Left ventricle myocardium superior (tissue), 1 donor: Measurements from ENCODE around the gene OMA1. TPM values are rescaled to one million over a fixed set of nuclear protein-coding genes. Genes with fewer than 3 reads are reported as not detected.
"Not testable (repeated sequence)": the region's sequence is repeated elsewhere in the genome, so short reads cannot be mapped to it uniquely, and the experiment has no call there.

Experiments
- ATAC-seq: fragments of 200-7000 bp; cut with Tn5 transposase; one replicate; pipeline ENCODE4 v1.9.1; 2020; ENCODE audit warnings: mild to moderate bottlenecking, moderate library complexity
- DNase-seq: peaks from one replicate; pipeline ENCODE4 v3.0.0-alpha.2; 2020
- intact Hi-C: fragments of 100-400 bp; cut with micrococcal nuclease; formaldehyde crosslinking; loops from one replicate; pipeline ENCODE4 v1.11.0; 2022
- long read RNA-seq: library from polyadenylated mRNA; unstranded; transcript quantifications from one replicate; pipeline ENCODE4 v2.0.0, GENCODE V29; 2021
- total RNA-seq: library from RNA; stranded (reverse); fragmentation: NEBNext Ultra II Directional; extraction: Animal tissue kit (Norgen Biotek cat#: 25700); gene quantifications from one replicate; pipeline ENCODE4 v1.2.1, GENCODE V29; 2021
- donor health status: DM: no; HTN: yes; CAD: no; lungs with severe emphysema.

Gene OMA1
- total RNA-seq: 29.4 TPM
- long read RNA-seq, partial matches to known transcripts: 3 of 50 reads
- long read RNA-seq, other reads (novel, unspliced or antisense): 47 of 50 reads

DNA sequence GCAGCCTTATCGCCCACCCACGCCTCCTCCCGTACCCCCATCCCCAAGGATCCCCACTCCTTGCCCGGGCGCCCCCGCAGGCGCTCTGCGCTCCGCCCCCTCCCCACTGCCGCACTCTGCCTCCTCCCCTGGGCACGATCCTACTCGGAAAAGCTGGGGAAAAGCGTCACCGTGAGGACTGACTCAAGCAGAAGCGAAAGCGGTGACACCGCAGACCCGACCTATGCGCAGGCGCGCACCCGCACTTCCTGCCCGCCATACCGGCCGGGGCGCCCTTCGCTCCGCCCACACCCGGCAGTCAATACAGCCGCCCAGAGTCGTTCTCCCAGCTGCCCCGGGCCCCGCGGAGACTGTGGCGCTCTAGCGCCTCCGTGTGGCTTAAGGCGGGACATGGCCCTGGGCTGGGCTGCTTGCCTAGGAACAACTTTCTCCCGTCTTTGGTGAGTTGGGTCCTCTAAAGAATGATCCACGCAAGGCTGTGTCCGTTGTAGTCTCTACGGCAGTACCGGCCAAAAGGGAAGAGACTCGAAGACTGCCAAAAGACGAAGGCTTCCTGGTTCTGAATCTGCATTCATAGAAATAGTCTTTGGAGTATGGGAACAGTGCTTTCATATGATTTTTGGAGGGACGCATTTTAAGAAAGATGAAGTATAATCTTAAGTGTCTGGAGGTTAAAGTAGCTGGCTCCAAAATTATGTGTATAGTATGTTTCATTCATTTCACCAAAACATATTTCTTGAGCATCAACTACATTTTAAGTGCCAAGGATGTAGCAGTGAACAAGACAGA lies at the start of gene OMA1:
Gene OMA1 (minus strand): TSS at position 207 of the 789 bp plus-strand sequence. CDS start 7,432 bp downstream, outside the sequence.
- DNase-seq (peak; percentile 99), ATAC-seq (peak; percentile 99)
- intact Hi-C loops: no loop called here

DNA sequence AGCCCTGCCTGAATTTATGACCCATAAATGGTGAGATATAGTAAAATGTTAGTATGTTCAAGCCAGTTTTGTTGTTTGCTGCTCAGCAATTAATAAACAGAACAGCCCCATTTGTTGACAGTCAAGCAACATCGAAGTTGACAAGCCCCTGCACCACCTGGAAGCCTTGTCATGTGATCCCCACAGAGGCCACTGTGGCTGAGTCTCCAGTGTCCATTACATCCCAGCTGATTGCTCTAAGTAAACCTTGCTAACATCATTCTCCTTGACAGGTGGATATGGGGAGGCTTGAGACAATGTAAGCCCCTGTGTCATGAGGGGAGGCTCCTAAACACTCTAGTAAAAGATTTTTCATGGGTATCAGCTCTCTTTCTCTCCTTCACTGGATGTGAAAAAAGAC lies 48.0 kb upstream of the OMA1 start:
- ATAC-seq (no peak), DNase-seq (no peak)
- intact Hi-C loops: no loop called here

GRCh38 chr1:58592522-58593134 lies 46.1 kb upstream of the OMA1 start:
- intact Hi-C loops: no loop called here
- DNase-seq: peak; percentile 81
- ATAC-seq: peak; percentile 95

GRCh38 chr1:58591806-58592205 lies 45.3 kb upstream of the OMA1 start:
- intact Hi-C loops: no loop called here
- DNase-seq: no peak
- ATAC-seq: no peak

DNA sequence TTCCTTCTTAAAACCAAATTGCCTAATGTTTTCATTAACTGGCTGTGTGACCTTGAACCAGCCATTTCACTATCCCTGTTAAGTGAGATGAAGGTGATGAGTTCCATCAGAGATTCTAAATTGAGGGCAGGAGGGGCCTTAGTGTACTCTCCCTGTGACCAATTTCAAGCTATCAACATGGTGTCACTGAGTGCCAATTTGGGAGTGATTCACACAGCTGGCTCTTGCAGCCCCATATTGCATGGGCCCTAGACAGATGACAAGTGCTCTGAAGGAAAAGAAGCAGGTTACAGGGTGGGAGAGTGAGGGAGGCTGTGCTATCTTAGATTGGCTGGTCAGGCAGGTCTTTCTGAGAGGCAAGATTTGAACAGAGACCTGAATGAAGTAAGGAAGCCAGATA lies 43.5 kb upstream of the OMA1 start:
- ATAC-seq (peak; percentile 53), DNase-seq (no peak)
- intact Hi-C loops: no loop called here

DNA sequence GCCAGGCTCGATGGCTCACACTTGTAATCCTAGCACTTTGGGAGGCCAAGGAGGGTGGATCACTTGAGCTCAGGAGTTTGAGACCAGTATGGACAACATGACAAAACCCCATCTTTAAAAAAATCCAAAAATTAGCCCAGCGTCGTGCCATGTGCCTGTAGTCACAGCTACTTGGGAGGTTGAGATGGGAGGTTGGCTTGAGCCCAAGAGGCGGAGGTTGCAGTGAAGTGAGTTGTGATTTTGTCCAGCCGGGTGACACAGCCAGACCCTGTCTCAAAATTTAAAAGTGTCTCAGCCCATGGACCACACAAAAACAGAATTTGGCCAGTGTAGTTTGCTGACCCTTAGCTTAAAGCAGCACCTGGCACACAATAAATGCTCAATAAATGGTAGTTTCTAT lies 41.9 kb upstream of the OMA1 start:
- ATAC-seq (no peak), DNase-seq (no peak)
- intact Hi-C loops: no loop called here

DNA sequence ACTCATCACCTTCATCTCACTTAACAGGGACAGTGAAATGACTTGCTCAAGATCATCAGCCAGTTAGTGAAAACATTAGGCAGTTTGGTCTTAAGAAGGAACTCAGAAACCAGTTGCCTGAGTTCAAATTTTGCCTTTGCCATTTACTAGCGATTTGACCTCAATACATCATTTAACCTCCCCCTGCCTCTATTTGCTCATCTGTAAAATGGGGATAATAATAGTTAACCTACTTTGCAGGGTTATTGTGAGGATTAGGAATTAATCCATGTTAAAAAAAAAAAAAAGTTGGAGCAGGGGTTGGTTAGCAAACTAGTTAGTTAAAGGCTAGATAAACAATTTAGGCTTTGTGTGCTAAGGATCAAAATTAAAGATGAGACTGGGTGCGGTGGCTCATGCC lies 41.1 kb upstream of the OMA1 start:
- ATAC-seq: no peak
- intact Hi-C loops: no loop called here
- no peak for DNase-seq

GRCh38 chr1:58586271-58586670 lies 39.7 kb upstream of the OMA1 start:
- no peak for ATAC-seq
- intact Hi-C loops: no loop called here
- no peak for DNase-seq

- intact Hi-C loops: no loop called here
- ATAC-seq (no peak), DNase-seq (no peak)
Measured at GRCh38 chr1:58585581-58586151, 39.1 kb upstream of the OMA1 start.

- no peak for ATAC-seq
- no peak for DNase-seq
- intact Hi-C loops: no loop called here
Measured at GRCh38 chr1:58585166-58585565, 38.6 kb upstream of the OMA1 start.

DNA sequence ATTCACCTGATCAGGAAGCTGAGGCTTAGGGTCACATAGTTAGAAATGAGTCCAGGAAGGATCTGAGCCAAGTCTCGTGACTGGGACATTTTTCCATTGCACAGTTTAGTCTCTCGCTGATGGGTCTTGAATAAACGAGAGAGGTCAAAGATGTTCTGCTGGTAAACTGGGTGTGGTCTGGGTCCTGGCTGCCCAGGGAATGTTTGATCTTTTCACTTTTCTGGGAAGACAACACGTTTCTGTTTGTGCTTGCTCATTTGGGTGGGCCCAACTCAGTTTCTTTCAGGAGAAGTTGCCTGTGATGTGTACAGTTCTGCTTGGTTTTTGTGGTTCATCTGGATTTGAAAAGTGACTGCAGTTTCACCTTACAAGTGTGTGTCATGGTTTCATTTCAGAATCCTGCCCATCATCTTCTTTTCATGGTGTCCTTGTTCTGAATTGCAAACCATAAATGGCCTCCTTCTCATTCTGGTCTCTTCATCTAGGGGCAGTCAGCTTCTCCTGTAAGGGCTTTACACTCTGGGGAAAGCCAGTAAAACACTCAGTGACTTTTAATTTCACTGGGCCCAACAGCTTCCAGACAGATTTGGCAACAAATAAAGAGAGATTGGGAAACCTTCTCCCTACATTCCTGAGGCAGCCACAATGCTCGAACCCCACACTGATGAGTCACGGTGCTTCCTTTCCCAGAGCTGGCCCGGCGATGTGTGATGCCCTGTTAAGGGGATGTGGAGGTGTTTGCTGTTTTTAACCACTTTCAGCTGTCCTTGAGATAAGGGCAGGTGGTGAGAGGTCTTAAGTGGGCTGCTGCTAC lies 37.8 kb upstream of the OMA1 start:
- DNase-seq (peak; percentile 34), ATAC-seq (peak; percentile 75)
- intact Hi-C loops: no loop called here

- intact Hi-C loops: no loop called here
- peak; percentile 39 for ATAC-seq
- DNase-seq: no peak
Measured at GRCh38 chr1:58583496-58583895, 37.0 kb upstream of the OMA1 start.

GRCh38 chr1:58582143-58582542 lies 35.6 kb upstream of the OMA1 start:
- ATAC-seq, DNase-seq: not testable (repeated sequence)

DNA sequence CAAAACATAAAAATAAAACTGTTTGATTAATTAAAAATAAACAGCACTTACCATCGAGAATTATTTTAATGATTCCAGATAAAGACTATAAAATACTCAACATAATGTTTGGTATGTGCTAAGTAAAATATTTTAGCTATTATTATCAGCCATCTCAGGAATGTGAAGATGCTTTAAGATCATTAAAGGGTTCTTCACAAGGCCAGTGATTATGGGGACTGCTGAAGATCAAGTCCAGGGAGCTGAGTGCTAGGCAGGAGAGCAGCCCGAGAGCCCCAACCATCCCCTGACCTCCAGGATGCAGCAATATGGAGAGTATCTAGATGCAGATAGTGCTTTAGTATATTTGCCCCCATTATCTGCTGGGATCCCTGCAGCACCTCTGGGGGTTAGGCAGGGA lies 35.1 kb upstream of the OMA1 start:
- ATAC-seq (no peak), DNase-seq (no peak)
- intact Hi-C loops: no loop called here

More at GRCh38 chr1:58582143-58582542, 35.6 kb upstream of the OMA1 start:
- intact Hi-C loops: not testable (repeated sequence)

DNA sequence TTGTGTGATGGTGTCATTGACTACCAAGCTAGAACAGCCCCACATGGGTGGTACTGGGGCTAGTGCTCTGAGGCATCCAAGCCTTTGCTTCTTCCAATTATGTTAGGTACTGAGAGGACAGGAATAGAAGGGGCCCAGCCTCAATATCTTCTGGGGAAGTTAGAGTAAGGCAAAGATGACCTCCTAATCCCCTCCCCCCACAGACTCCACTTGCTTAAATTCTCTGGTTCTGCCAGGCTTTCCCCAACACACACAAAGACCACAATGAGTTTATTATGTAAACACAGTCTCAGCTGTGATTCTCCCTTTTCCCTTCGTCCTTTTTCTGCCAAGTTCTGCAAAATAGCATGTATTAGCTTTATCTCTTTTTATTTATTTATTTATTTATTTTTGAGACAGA lies 33.7 kb upstream of the OMA1 start:
- DNase-seq: no peak
- no peak for ATAC-seq
- intact Hi-C loops: no loop called here

DNA sequence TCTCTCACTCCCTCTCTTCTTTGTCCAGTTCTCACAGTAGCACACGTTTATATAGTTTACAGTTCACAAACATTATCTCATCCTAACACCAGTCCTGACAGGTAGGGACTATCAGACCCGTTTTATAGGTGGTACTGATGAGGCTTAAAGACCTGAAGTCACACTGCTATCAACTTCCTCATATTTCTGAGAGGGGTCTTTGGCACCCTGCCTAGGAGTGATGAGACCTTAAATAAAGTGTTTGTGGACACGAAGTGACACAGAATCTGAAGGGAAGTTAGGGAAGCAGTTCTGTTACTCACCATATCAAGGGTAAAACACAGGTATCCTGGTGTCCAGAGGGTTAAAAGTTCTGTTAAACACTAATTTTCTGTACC lies 31.1 kb upstream of the OMA1 start:
- no peak for ATAC-seq
- DNase-seq: no peak
- intact Hi-C loops: no loop called here

- ATAC-seq (peak; percentile 52), DNase-seq (peak; percentile 41)
- intact Hi-C loops: no loop called here
Measured at GRCh38 chr1:58576727-58577653, 30.5 kb upstream of the OMA1 start, which contains the start of gene TACSTD2. Gene TACSTD2, minus strand, starts transcription at chr1:58577252. Its CDS starts 96 bp downstream, at chr1:58577156.

GRCh38 chr1:58576325-58576726 lies 29.8 kb upstream of the OMA1 start:
- ATAC-seq (peak; percentile 13), DNase-seq (no peak)
- intact Hi-C loops: no loop called here
